CD4-positive, alpha-beta T cell treated with Interleukin-12 subunit alpha and Interleukin-12 subunit beta, for 1 hour (primary cell): ENCODE data around the gene CCDC15.
"Not testable (repeated sequence)": the region's sequence is repeated elsewhere in the genome, so short reads cannot be mapped to it uniquely, and the experiment has no call there.

Source experiments
- DNase-seq: peaks from one replicate; pipeline ENCODE4 v3.0.0-alpha.2; 2020

The CCDC15 gene

DNA sequence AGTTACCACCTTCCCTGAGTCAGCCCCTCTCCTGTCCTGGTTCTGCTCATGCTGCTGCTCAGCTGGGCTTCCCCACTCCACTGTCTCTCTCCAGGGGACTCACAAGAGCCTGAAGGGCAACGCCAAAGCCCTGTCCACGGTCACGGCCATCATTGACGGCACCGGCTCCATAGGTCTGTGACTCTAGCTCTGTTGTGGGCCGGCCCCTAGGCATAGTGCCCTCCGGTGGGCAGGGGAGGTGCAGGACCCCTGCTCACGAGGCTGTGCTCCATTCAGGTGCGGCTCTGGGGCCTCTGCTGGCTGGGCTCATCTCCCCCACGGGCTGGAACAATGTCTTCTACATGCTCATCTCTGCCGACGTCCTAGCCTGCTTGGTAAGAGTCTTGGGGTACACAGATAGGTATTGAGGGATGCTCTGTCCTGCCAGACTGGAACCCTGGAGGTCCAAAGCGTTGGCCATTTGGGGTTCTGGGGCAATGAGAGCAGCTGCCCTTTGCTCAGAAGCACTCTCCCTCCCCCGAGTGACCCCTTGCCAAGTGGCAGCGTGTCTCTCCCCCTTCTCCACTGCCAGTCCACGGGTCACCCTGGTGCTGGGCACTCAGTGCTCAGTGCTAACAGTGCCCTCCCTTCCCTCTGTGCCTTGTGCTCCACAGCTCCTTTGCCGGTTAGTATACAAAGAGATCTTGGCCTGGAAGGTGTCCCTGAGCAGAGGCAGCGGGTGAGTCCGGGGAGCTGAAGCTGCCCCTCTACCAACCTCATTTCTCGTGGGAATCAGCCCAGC lies 131.5 kb downstream of the CCDC15 start:
- no peak for DNase-seq

DNA sequence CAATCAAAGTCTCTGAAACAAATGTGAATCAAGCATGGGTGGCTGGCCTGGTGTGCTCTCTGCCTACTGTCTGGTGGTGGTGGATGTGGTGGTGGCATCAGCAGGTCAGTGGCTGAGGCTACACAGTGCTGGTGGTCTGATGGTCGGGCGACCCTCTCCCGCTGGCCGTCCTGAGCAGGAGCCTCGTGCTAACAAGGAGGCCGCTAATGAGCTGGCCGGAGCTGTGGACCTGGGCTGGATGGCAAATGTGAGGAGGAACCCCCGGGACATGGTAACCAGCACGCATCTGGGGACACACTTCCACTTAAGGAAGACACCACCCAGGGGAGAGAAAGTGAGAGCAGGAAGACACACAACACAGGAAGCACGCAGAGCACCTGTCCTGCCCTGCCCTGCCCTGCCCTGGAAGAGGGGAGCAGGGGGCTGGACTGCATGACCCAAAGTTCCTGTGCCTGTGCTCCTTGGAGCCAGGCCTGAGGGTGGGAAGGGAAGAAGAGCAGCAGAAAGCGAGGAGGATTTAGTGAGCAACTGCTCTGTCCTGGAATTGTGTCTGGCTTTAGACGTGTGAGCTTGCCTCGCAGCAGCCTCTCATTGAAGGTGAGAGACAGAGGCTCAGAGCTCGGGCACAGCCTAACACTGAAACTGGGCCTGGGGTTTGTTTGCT lies 132.8 kb downstream of the CCDC15 start:
- no peak for DNase-seq

DNA sequence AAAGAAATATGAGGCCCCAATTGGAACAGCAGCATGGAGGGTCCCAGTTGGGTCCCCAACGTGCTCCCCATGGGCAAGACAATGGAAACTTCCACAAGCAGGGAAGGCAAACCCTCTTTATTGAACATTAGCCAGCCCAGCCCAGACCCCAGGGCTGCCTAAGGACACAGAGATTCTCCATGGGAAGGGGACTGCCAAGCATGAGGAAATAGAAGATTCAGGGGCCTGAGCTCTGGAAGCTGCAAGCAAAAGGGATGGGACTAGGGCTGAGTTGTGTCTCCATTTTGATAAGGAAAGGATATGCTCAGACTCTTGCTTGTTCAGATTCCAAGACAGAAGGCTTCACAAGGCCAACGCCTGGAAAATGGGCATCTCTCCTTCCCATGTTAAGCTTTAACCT lies 134.1 kb downstream of the CCDC15 start:
- DNase-seq = no peak

DNA sequence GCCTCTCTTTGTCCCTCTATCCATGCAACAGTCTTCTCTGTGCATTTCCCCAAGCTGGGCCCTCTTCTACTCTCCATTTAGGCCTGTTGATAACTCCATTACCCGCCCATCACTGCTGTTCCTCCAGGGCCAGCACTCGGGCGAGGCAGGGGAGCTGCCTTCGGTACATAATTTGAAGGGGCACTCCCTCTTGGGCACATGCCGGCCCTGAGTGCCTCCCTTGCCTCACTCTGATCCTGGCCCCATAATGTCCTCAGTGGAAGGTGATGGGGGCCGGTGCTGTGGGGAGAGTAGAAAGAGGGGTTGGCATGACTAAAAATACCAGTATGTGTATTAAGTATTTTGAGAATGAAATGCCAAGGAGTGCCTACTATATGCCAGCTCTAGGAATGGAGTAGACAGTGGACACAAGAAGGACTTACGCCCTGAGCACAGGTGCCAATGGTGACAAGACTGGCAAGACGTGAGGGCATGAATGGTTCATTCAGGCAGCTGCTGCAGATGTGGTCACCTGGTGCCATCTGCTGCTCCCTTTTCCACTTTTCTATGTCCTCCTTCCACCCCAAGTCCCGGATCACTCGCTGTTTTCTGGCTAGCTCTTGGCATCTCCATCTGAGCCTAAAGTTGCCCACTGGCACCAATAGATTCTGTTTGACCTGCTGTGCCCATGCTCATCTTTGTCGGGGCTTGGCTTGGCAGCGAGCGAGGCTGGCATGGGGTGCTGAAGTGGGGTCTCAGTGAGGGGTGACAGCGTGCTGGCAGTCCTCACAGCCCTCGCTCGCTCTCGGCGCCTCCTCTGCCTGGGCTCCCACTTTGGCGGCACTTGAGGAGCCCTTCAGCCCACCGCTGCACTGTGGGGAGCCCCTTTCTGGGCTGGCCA lies 134.8 kb downstream of the CCDC15 start:
- DNase-seq = no peak

DNA sequence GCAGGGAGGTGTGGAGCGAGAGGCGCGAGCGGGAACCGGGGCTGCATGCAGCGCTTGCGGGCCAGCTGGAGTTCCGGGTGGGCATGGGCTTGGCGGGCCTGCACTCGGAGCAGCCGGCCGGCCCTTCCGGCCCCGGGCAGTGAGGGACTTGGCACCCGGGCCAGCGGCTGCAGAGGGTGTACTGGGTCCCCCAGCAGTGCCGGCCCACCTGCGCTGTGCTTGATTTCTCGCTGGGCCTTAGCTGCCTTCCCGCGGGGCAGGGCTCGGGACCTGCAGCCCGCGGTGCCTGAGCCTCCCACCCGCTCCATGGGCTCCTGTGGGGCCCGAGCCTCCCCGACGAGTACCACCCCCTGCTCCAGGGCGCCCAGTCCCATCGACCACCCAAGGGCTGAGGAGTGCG lies 135.5 kb downstream of the CCDC15 start:
- not testable (repeated sequence) for DNase-seq

DNA sequence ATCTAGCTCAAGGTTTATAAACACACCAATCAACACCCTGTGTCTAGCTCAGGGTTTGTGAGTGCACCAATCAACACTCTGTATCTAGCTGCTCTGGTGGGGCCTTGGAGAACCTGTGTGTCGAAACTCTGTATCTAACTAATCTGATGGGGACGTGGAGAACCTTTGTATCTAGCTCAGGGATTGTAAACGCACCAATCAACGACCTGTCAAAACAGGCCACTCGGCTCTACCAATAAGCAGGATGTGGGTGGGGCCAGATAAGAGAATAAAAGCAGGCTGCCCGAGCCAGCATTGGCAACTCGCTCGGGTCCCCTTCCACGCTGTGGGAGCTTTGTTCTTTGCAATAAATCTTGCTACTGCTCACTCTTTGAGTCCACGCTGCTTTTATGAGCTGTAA lies 136.1 kb downstream of the CCDC15 start:
- not testable (repeated sequence) for DNase-seq

DNA sequence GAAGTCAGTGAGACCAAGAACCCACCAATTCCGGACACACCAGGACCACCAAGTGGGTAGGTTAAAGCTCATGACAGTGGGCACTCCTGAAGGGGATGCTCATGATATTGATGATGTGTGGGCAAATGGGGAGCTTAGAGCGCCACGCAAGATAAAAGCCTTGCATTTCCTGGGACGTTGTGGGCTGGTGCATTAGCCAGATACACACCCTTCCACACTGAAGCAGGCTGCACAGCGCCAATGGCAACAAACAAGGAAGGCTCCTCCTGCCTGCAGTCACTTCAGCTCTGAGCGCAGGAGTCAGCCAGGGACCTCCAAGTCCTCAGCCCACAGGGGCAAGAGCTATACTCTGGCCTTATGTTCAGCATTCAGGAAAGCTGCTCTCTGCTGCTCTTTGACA lies 136.8 kb downstream of the CCDC15 start:
- no peak for DNase-seq
